Hepatocyte (in vitro differentiated cells): Measurements from ENCODE around the gene PTH1R.

Experiments
- CTCF ChIP-seq: fragments of 200-600 bp; sonication (generic); IDR thresholded peaks from 2 replicates; pipeline ENCODE4 v1.5.1; 2016; ENCODE audit warnings: antibody characterized with exemption, mild to moderate bottlenecking; ENCODE audit not compliant: poor library complexity
- EZH2 ChIP-seq: fragments of 200-600 bp; sonication (generic); IDR thresholded peaks from 2 replicates; pipeline ENCODE4 v1.6.1; 2016; ENCODE audit warnings: antibody characterized with exemption, mild to moderate bottlenecking, borderline replicate concordance
- EZH2phosphoT487 ChIP-seq: fragments of 200-600 bp; sonication (generic); IDR thresholded peaks from one replicate; pipeline ENCODE4 v1.6.1; 2018; ENCODE audit warnings: antibody characterized with exemption, mild to moderate bottlenecking, low read depth, moderate library complexity; ENCODE audit not compliant: unreplicated experiment, severe bottlenecking

- no peak for TF ChIP-seq CTCF
- no peak for TF ChIP-seq EZH2
- TF ChIP-seq EZH2phosphoT487: no peak
Measured at GRCh38 chr3:46893146-46893748, 15.7 kb downstream of the PTH1R start.
